SK-N-SH treated with all-trans-retinoic acid at 6 μM for 48 hours (cell line): ENCODE results near the gene GPC5.
A peak's percentile ranks its signal among the peaks of the same experiment; 100 is the strongest.
"Not testable (repeated sequence)": the region's sequence is repeated elsewhere in the genome, so short reads cannot be mapped to it uniquely, and the experiment has no call there.

Experiments
- ATAC-seq: fragments of 200-7000 bp; cut with Tn5 transposase; 3 replicates; pipeline ENCODE4 v1.9.1; 2020; ENCODE audit warnings: mild to moderate bottlenecking, moderate library complexity
- ARNTL ChIP-seq: fragments of 450-650 bp; formaldehyde crosslinking; IDR thresholded peaks from 2 replicates; pipeline ENCODE4 v1.5.0; 2020; ENCODE audit warnings: low read depth, mild to moderate bottlenecking, moderate library complexity, borderline replicate concordance
- BACH2 ChIP-seq: fragments of 250-450 bp; sonication (Bioruptor Pico); IDR thresholded peaks from 2 replicates; pipeline ENCODE4 v1.9.0; 2021; ENCODE audit warnings: mild to moderate bottlenecking, borderline replicate concordance
- CSDC2 ChIP-seq: fragments of 250-450 bp; sonication (Bioruptor Pico); IDR thresholded peaks from 2 replicates; pipeline ENCODE4 v1.5.0; 2020; ENCODE audit warnings: mild to moderate bottlenecking, moderate library complexity
- ESRRG ChIP-seq: fragments of 250-450 bp; sonication (Bioruptor Pico); IDR thresholded peaks from 2 replicates; pipeline ENCODE4 v1.6.1; 2021; ENCODE audit warnings: mild to moderate bottlenecking
- GLIS3 ChIP-seq: fragments of 250-450 bp; sonication (Bioruptor Pico); IDR thresholded peaks from 2 replicates; pipeline ENCODE4 v1.5.0; 2020; ENCODE audit warnings: mild to moderate bottlenecking, moderate library complexity
- ISL1 ChIP-seq: fragments of 250-450 bp; sonication (Bioruptor Pico); IDR thresholded peaks from 2 replicates; pipeline ENCODE4 v2.1.2; 2022; ENCODE audit warnings: mild to moderate bottlenecking, moderate library complexity
- OSR1 ChIP-seq: fragments of 250-450 bp; sonication (Bioruptor Pico); IDR thresholded peaks from 2 replicates; pipeline ENCODE4 v1.8.0; 2022; ENCODE audit warnings: moderate library complexity, mild to moderate bottlenecking, inconsistent platforms
- POU6F1 ChIP-seq: fragments of 250-450 bp; sonication (Bioruptor Pico); IDR thresholded peaks from 2 replicates; pipeline ENCODE4 v1.8.0; 2021; ENCODE audit warnings: low read depth, mild to moderate bottlenecking, moderate library complexity, borderline replicate concordance
- PPARA ChIP-seq: fragments of 250-450 bp; sonication (Bioruptor Pico); IDR thresholded peaks from 2 replicates; pipeline ENCODE4 v1.5.0; 2020; ENCODE audit warnings: mild to moderate bottlenecking, borderline replicate concordance
- RARB ChIP-seq: fragments of 250-450 bp; sonication (Bioruptor Pico); IDR thresholded peaks from 2 replicates; pipeline ENCODE4 v1.8.0; 2021; ENCODE audit warnings: mild to moderate bottlenecking, moderate library complexity
- SNAI2 ChIP-seq: fragments of 250-450 bp; sonication (Bioruptor Pico); IDR thresholded peaks from 2 replicates; pipeline ENCODE4 v1.5.0; 2020; ENCODE audit warnings: mild to moderate bottlenecking, moderate library complexity
- TCF4 ChIP-seq: fragments of 250-450 bp; sonication (Bioruptor Pico); IDR thresholded peaks from 2 replicates; pipeline ENCODE4 v1.8.0; 2021; ENCODE audit warnings: mild to moderate bottlenecking, moderate library complexity, borderline replicate concordance
- TOX ChIP-seq: fragments of 250-450 bp; sonication (Bioruptor Pico); IDR thresholded peaks from 2 replicates; pipeline ENCODE4 v1.8.0; 2021; ENCODE audit warnings: mild to moderate bottlenecking, moderate library complexity, borderline replicate concordance
- TSHZ2 ChIP-seq: fragments of 250-450 bp; sonication (Bioruptor Pico); IDR thresholded peaks from 2 replicates; pipeline ENCODE4 v1.5.0; 2020; ENCODE audit warnings: mild to moderate bottlenecking, moderate library complexity
- ZFP3 ChIP-seq: fragments of 250-450 bp; sonication (Bioruptor Pico); IDR thresholded peaks from 2 replicates; pipeline ENCODE4 v1.5.0; 2020; ENCODE audit warnings: mild to moderate bottlenecking, moderate library complexity
- ZFP30 ChIP-seq: fragments of 450-650 bp; formaldehyde crosslinking; IDR thresholded peaks from 2 replicates; pipeline ENCODE4 v1.5.0; 2022; ENCODE audit warnings: mild to moderate bottlenecking, moderate library complexity
- ZNF565 ChIP-seq: fragments of 450-650 bp; formaldehyde crosslinking; conservative IDR thresholded peaks from 2 replicates; pipeline ENCODE4 v1.5.0; 2020; ENCODE audit warnings: low read depth, mild to moderate bottlenecking, moderate library complexity
- ZNF70 ChIP-seq: fragments of 450-650 bp; formaldehyde crosslinking; IDR thresholded peaks from 2 replicates; pipeline ENCODE4 v1.5.0; 2020; ENCODE audit warnings: mild to moderate bottlenecking, moderate library complexity
- ZNF8 ChIP-seq: fragments of 450-650 bp; formaldehyde crosslinking; IDR thresholded peaks from 2 replicates; pipeline ENCODE4 v1.5.0; 2020; ENCODE audit warnings: mild to moderate bottlenecking, moderate library complexity
- TF ChIP-seq, protein P1 (sequence below): fragments of 250-450 bp; sonication (Bioruptor Pico); IDR thresholded peaks from 2 replicates; pipeline ENCODE4 v1.5.1; 2021; ENCODE audit warnings: mild to moderate bottlenecking, moderate library complexity
- TF ChIP-seq, protein P2 (sequence below): fragments of 250-450 bp; sonication (Bioruptor Pico); IDR thresholded peaks from 2 replicates; pipeline ENCODE4 v1.8.0; 2020; ENCODE audit warnings: mild to moderate bottlenecking, moderate library complexity, borderline replicate concordance

GPC5 gene

GRCh38 chr13:92896842-92897241, 1498.4 kb downstream of the GPC5 start:
- TF ChIP-seq OSR1 (CRISPR knock-in tag) (no peak), RARB (CRISPR knock-in tag) (no peak), GLIS3 (no peak), BACH2 (CRISPR knock-in tag) (no peak), ARNTL (CRISPR knock-in tag) (no peak)
- TF ChIP-seq, all 23 proteins: peak for 0
- 0 out of 3 replicates have a peak, but pooled peaks have one; percentile 43 for ATAC-seq

GRCh38 chr13:92898946-92899345, 1500.5 kb downstream of the GPC5 start:
- not testable (repeated sequence) for ATAC-seq

DNA sequence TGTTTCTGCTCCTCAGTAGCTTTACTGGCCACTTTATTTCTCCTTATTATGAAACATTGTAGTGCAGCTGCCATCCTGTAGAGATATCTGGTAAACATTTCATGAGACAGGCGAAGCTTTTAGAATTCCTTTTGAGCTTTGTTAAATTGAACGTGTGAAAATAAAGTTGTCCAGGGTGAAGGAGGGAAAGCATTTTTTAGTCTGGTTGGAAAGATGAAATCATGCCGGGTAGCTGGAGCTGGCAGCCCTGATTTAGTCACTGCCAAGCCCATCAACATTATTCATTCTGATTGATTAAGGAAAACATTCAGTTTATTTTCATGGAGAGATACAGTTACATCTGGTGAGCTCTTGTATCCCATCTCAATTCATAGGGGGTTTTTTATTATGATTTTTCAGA, 1502.0 kb downstream of the GPC5 start:
- TF ChIP-seq ISL1 (CRISPR knock-in tag) (peak; percentile 23; the same call in 1 of the 2 replicates), OSR1 (CRISPR knock-in tag) (no peak), TSHZ2 (CRISPR knock-in tag) (no peak), ESRRG (CRISPR knock-in tag) (no peak), SNAI2 (CRISPR knock-in tag) (no peak), BACH2 (CRISPR knock-in tag) (no peak)
- TF ChIP-seq, all 23 proteins: peak for 1
- ATAC-seq, result no peak

DNA sequence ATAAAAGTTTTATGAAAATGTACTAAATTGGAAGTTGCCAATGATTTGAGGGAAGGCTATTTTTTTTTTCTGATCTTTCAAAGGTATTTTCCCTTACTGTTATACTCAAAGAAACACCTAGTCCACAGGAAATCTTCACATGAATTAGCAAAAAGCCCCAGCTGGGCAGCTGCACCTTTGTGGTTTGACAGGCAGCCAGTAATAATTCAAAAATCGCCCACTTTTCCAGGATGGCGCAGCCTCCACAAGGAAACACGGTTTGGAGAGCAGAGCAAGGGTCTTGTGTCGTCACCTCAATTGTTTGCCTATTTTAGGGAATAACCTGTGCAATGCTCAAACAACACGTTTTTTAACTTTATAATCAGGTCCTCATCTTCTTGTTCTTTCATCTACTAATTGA, 1503.3 kb downstream of the GPC5 start:
- ATAC-seq, result no peak
- TF ChIP-seq ZFP3 (CRISPR knock-in tag) (no peak), ZNF70 (no peak), ZNF8 (CRISPR knock-in tag) (no peak), ZNF565 (CRISPR knock-in tag) (no peak), POU6F1 (CRISPR knock-in tag) (no peak), BACH2 (CRISPR knock-in tag) (no peak), ARNTL (CRISPR knock-in tag) (no peak), TCF4 (CRISPR knock-in tag) (no peak), TOX (CRISPR knock-in tag) (no peak), SNAI2 (CRISPR knock-in tag) (no peak), OSR1 (CRISPR knock-in tag) (no peak), GLIS3 (no peak), ZFP30 (CRISPR knock-in tag) (no peak)
- TF ChIP-seq, protein P1, sequence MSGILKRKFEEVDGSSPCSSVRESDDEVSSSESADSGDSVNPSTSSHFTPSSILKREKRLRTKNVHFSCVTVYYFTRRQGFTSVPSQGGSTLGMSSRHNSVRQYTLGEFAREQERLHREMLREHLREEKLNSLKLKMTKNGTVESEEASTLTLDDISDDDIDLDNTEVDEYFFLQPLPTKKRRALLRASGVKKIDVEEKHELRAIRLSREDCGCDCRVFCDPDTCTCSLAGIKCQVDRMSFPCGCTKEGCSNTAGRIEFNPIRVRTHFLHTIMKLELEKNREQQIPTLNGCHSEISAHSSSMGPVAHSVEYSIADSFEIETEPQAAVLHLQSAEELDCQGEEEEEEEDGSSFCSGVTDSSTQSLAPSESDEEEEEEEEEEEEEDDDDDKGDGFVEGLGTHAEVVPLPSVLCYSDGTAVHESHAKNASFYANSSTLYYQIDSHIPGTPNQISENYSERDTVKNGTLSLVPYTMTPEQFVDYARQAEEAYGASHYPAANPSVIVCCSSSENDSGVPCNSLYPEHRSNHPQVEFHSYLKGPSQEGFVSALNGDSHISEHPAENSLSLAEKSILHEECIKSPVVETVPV (CRISPR knock-in tag), result no peak
- TF ChIP-seq, all 23 proteins: peak for 0

DNA sequence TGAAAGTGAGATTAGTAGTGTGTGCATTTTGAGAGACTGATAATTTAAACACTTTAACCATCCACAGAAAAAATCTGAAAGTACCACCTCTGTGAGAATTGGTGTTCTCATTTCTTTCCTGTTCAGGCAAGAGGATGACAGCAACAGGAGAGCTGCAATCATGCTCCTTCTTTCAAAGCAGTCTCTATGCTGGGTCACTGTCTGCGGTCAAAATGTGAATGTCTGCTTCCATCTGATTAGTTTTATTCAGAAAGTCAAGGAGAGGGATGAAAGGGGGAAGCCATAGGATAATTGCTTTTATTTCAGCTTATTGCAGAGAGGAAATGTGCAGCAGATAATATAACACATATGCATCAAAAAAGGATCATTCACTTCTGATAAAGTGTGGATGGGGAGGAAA, 1514.2 kb downstream of the GPC5 start:
- ATAC-seq, result no peak
- TF ChIP-seq ZNF70, result no peak
- no peak for TF ChIP-seq TOX (CRISPR knock-in tag)
- TF ChIP-seq POU6F1 (CRISPR knock-in tag), result no peak
- no peak for TF ChIP-seq RARB (CRISPR knock-in tag)
- TF ChIP-seq GLIS3, result no peak
- TF ChIP-seq ZFP3 (CRISPR knock-in tag), result no peak
- no peak for TF ChIP-seq SNAI2 (CRISPR knock-in tag)
- no peak for TF ChIP-seq ARNTL (CRISPR knock-in tag)
- no peak for TF ChIP-seq ZNF565 (CRISPR knock-in tag)
- TF ChIP-seq, protein P1 (CRISPR knock-in tag), result no peak
- TF ChIP-seq CSDC2, result no peak
- TF ChIP-seq, protein P2, sequence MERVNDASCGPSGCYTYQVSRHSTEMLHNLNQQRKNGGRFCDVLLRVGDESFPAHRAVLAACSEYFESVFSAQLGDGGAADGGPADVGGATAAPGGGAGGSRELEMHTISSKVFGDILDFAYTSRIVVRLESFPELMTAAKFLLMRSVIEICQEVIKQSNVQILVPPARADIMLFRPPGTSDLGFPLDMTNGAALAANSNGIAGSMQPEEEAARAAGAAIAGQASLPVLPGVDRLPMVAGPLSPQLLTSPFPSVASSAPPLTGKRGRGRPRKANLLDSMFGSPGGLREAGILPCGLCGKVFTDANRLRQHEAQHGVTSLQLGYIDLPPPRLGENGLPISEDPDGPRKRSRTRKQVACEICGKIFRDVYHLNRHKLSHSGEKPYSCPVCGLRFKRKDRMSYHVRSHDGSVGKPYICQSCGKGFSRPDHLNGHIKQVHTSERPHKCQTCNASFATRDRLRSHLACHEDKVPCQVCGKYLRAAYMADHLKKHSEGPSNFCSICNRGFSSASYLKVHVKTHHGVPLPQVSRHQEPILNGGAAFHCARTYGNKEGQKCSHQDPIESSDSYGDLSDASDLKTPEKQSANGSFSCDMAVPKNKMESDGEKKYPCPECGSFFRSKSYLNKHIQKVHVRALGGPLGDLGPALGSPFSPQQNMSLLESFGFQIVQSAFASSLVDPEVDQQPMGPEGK (CRISPR knock-in tag), result no peak
- TF ChIP-seq ZNF8 (CRISPR knock-in tag), result no peak
- TF ChIP-seq ZFP30 (CRISPR knock-in tag), result no peak
- no peak for TF ChIP-seq PPARA (CRISPR knock-in tag)
- no peak for TF ChIP-seq BACH2 (CRISPR knock-in tag)
